GM19099 (cell line): ENCODE measurements around the gene RANBP9.
A peak's percentile ranks its signal among the peaks of the same experiment; 100 is the strongest.

Experiments
- POLR2A ChIP-seq: IDR thresholded peaks from 3 replicates; pipeline ENCODE4 v1.6.1; 2011; ENCODE audit warnings: low read depth; ENCODE audit not compliant: insufficient read length; ENCODE audit errors: extremely low read depth

RANBP9 gene

DNA sequence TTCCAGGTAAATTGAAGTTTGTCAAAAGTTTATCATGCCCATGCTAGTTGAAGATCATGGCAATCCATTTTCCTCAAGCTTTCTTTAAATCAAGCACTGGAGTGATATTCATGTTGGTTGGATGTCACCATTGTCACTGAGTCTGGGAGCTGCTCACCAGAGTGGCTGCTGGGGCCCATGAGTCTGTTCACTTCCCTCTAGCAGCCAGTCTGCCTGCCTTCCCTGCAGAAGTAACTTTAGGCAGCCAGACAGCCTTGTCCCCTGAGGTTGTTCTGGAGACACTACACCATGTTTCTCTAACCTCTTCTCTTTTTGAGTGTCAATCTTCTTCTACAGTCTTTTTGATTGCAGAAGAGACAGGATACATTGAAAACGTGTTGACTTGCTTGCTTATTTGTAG is 131.7 kb downstream of the RANBP9 start:
- TF ChIP-seq POLR2A: no peak

DNA sequence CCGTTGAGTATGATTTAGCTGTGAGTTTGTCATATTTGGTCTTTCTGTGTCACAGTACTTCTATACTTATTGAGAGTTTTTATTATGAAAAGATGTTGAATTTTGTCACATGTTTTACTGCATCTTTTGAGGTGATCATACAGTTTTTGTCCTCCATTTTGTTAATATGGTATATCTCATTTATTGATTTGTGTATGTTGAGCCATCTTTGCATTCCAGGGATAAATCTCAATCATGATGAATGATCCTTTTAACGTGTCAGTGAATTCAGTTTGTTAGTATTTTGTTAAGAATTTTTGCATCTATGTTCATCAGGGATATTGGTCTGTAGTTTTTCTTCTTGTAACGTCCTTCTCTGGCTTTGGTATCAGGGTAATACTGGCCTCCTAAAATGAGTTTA is 133.7 kb downstream of the RANBP9 start:
- TF ChIP-seq POLR2A: no peak

DNA sequence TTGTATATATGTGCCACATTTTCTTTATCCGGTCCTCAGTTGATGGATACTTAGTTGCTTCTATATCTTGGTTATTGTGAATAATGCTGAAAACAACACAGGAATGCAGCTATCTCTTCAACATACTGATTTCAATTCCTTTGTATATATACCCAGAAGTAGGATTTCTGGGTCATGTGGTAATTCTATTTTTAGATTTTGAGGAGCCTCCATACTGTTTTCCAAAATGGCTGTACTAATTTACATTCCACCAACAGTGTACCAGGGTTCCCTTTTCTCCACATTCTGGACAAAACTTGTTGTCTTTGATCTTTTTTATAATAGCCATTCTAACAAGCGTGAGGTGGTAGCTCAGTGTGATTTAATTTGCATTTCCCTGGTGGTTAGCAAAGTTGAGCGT is 135.6 kb downstream of the RANBP9 start:
- TF ChIP-seq POLR2A: no peak

DNA sequence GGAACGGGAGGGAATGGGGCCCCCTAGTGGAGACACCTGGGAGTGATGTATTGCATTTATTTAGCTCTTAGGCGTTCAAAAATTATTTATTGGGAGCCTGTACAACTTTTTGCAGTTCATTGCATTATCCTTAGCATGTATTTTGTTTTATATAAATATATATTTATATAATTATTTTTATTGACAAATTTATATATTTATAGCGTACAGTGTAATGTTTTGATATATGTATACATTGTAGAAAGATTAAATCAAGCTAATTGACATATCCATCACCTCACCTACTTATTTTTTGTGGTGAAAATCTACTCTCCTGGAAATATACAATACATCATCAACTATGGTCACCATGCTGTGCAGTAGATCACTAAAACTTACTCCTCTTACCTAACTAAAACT is 136.3 kb downstream of the RANBP9 start:
- no peak for TF ChIP-seq POLR2A

DNA sequence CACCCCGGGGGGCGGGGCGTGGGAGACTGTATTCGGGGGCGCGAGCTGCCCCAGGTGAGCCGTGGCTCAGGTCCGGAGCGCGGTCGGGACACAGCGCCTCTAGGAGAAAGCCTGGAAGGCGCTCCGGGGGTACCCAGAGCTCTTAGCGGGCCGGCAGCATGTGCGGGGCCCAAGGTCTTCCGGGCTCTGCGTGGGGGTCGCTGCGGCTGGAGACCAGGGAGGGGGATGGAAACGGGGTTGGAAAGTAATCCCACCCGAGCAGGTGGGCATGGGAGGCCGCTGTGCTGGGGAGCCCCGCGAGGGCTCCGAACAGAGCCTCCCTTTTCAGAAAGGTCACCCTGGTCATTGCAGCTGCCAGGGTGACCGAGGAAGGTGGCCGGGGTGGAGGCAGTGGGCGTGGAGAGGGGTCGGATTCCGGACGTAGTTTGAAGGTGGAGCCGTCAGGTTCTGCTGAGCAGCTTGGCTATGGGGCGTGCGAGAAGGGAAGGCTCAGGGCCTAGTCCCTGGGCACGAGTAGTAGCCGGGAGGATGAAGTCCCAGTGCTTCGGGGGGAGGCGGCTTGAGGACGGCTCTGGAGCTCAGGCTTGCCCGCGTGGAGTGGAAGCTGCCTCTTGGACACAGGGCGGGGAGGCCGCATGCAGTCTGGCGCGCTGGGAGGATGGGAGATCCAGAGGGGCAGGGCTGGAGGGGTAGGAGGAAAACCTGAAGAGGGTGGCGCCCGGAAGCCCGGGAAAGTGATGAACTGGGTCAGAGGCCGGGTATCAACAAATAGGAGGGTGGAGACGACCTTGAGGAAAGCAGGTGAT is 136.9 kb downstream of the RANBP9 start, which contains the start of gene SIRT5:
Gene SIRT5 (plus strand): TSS at position 31 of the 806 bp plus-strand sequence. CDS start 9,510 bp downstream, outside the sequence.
- TF ChIP-seq POLR2A: peak; percentile 78

DNA sequence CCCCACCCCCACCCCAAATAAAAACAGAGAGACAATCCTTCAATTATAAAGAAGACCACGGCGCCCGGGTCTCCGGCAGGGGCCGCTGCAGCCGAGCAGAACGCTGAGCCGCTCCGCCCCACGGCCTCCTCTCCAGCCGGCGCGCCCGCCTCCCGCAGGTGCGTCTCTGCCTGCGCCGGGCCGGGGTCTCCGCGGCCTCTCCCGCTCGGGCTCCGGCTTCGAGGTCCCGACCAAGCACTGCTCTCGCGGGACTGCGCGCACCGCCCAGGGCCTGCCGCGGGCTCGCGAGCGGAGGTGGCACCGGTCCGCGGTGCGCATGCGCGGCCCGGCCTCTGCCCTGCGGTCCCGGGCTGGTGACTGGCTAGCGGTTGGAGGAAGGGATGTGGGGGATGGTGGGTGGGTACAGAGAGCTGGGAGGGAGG is 137.5 kb downstream of the RANBP9 start:
- TF ChIP-seq POLR2A: peak; percentile 71

DNA sequence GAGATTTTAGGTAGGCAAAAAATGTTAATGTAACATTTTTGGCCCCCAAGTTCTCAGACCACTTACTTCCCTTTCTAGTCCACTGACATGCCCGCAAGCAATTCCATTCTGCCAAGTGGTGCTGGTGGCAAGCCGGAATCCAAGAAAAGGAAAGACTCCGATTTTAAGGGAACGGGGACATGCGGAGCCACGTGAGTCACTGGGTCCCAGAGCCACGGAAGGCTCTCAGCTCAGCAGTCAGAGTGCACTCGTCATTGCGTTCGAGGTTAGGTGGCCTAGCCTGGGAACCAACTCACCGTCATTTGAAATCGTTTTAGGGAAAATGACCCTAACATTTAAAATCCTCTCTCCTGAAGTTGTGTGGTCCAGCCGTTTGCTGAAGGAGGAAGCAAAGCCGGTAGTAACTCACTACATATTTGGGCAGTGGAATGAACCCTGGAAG is 137.9 kb downstream of the RANBP9 start:
- no peak for TF ChIP-seq POLR2A

GRCh38 chr6:13572951-13573654 is 138.5 kb downstream of the RANBP9 start:
- no peak for TF ChIP-seq POLR2A

GRCh38 chr6:13572240-13572639 is 139.4 kb downstream of the RANBP9 start:
- TF ChIP-seq POLR2A: no peak
